Lower lobe of right lung (tissue), 2 donors: ENCODE results near the gene ZFR2. TPM values are rescaled to one million over a fixed set of nuclear protein-coding genes. Genes with fewer than 3 reads are reported as not detected.

Experiments
- ATAC-seq, 2 donors: fragments of 200-7000 bp; cut with Tn5 transposase; one replicate each; pipeline ENCODE4 v1.9.1; 2020 to 2022; ENCODE audit warnings: mild to moderate bottlenecking in 2 of 2, moderate library complexity in 2 of 2
- DNase-seq: peaks from one replicate; pipeline ENCODE4 v3.0.0-alpha.2; 2020
- H3K27ac ChIP-seq: fragments of 200-600 bp; one replicate; pipeline ENCODE4 v1.8.0; 2022
- H3K27me3 ChIP-seq: fragments of 200-600 bp; one replicate; pipeline ENCODE4 v1.8.0; 2022; ENCODE audit warnings: low read depth
- H3K36me3 ChIP-seq: fragments of 200-600 bp; one replicate; pipeline ENCODE4 v1.8.0; 2022; ENCODE audit warnings: mild to moderate bottlenecking
- H3K4me1 ChIP-seq: fragments of 200-600 bp; one replicate; pipeline ENCODE4 v1.8.0; 2022
- H3K4me3 ChIP-seq: fragments of 200-600 bp; one replicate; pipeline ENCODE4 v1.8.0; 2022; ENCODE audit warnings: mild to moderate bottlenecking
- H3K9me3 ChIP-seq: fragments of 200-600 bp; one replicate; pipeline ENCODE4 v1.8.0; 2022
- intact Hi-C: fragments of 100-400 bp; cut with DNase I; formaldehyde crosslinking; loops from one replicate; pipeline ENCODE4 v1.11.0; 2022
- total RNA-seq: library from RNA; stranded (reverse); fragmentation: NEBNext Ultra II Directional; extraction: Animal tissue kit (Norgen Biotek cat#: 25700); gene quantifications from one replicate; pipeline ENCODE4 v1.2.1, GENCODE V29; 2021
- TF ChIP-seq, protein P1 (sequence below): fragments of 200-600 bp; IDR thresholded peaks from one replicate; pipeline ENCODE4 v1.8.0; 2022; ENCODE audit warnings: antibody characterized with exemption, mild to moderate bottlenecking
- donor health status: DM: no; HTN: yes; CAD: no; lungs with severe emphysema.

The ZFR2 gene
- total RNA-seq, 1 donor from 2014 or later = 0.41 TPM

DNA sequence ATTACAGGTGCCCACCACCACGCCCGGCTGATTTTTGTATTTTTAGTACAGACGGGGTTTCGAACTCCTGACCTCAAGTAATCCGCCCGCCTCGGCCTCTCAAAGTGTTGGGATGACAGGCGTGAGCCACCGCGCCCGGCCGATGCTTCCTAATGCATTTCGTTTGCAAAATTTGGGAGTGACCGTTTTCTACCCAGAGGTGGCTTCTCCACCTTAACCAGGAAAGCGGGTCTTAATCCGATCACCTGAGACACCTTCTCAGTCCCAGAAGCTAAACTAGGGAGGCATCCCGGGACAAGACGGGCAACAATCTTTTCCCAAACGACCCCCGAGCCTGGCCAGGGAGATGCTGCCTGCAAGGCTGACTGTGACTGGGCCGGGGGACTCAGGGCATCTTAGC lies 67.8 kb downstream of the ZFR2 start:
- Histone ChIP-seq H3K4me3 (peak overlapping the region; percentile 33), H3K27me3 (peaks cover 29% of the 10 kb centered on the region)

DNA sequence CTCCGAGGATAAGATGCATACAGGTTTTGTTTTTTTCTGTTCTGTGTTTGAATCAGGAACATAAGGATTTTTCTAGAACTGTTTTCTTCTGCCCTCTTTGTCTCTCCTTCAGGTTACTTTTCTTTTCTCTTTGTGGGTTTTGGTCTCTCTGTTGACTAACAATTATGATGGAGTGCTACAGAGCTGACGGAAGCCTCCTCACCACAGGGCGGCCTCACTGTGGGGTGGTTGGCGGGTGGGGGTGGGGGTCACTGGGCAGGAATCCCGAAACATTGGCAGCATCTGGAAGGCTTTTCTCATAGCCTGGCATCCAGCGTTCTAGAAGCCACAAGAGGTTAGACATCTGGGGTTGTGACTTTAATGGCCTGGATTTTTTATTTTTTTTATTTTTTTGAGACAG lies 70.7 kb downstream of the ZFR2 start:
- ATAC-seq (no peak), DNase-seq (no peak)
- no peak overlapping the region for H3K27ac ChIP-seq
- no peaks in the 10 kb centered on the region for H3K36me3 ChIP-seq
- peaks cover 16% of the 10 kb centered on the region for H3K4me1 ChIP-seq
- H3K4me3 ChIP-seq = no peak overlapping the region
- H3K9me3 ChIP-seq = peaks cover 8% of the 10 kb centered on the region
- H3K27me3 ChIP-seq = peaks cover 29% of the 10 kb centered on the region
- intact Hi-C loops = no loop called here
- TF ChIP-seq, protein P1, sequence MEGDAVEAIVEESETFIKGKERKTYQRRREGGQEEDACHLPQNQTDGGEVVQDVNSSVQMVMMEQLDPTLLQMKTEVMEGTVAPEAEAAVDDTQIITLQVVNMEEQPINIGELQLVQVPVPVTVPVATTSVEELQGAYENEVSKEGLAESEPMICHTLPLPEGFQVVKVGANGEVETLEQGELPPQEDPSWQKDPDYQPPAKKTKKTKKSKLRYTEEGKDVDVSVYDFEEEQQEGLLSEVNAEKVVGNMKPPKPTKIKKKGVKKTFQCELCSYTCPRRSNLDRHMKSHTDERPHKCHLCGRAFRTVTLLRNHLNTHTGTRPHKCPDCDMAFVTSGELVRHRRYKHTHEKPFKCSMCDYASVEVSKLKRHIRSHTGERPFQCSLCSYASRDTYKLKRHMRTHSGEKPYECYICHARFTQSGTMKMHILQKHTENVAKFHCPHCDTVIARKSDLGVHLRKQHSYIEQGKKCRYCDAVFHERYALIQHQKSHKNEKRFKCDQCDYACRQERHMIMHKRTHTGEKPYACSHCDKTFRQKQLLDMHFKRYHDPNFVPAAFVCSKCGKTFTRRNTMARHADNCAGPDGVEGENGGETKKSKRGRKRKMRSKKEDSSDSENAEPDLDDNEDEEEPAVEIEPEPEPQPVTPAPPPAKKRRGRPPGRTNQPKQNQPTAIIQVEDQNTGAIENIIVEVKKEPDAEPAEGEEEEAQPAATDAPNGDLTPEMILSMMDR = no peak

More for the DNA sequence above, 67.8 kb downstream of the ZFR2 start:
- DNase-seq = no peak
- H3K36me3 ChIP-seq = no peaks in the 10 kb centered on the region
- TF ChIP-seq, protein P1 = no peak
- no peak for ATAC-seq
- peaks cover 16% of the 10 kb centered on the region for H3K4me1 ChIP-seq
- intact Hi-C loops = no loop called here
- H3K9me3 ChIP-seq = peaks cover 8% of the 10 kb centered on the region
- peak overlapping the region; percentile 11 for H3K27ac ChIP-seq

DNA sequence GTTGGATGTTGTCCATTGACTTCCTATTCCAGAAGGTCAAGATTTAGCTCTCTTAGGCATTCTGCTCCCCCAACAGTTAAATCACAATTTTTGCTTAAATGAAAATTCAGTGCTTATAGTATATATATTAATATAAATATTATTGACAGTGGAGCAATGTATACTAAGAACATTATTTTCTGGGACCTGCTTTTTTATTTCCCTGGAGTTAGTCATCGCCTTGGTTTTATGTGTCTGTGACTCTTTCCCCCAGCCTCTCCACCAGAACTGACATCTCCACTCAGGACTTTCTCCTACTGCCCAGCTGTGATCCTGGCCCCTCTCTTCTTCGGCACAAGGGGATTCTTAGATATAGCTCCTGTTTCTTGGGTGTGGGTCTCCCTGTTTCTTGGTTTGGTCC lies 72.5 kb downstream of the ZFR2 start:
- DNase-seq (no peak), ATAC-seq (no peak)
- Histone ChIP-seq H3K36me3 (no peaks in the 10 kb centered on the region), H3K27me3 (peaks cover 18% of the 10 kb centered on the region), H3K9me3 (peaks cover 8% of the 10 kb centered on the region), H3K4me3 (no peak overlapping the region), H3K4me1 (peaks cover 9% of the 10 kb centered on the region), H3K27ac (no peak overlapping the region)
- intact Hi-C loops = no loop called here
- TF ChIP-seq, protein P1 = no peak

DNA sequence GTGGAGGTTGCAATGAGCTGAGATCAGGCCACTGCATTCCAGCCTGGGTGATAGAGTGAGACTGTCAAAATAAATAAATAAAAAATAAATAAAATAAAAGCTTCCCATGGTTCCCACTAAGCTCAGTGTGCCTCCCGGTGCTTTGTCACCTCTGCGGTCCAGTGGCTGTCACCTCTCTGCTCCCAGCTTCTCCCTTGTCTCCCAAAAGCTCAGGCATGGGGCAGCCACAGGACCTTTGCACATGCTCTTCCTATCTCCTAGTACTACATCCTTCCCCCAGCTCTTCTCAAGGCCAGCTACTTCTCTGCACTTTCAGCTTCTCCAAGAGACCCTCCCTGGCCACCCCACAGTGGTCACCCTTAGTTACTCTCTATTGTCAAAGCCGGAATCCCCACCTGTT lies 75.0 kb downstream of the ZFR2 start:
- Histone ChIP-seq H3K4me1 (no peaks in the 10 kb centered on the region), H3K36me3 (no peaks in the 10 kb centered on the region), H3K27ac (no peak overlapping the region), H3K27me3 (peaks cover under 1% of the 10 kb centered on the region), H3K4me3 (no peak overlapping the region), H3K9me3 (peaks cover 8% of the 10 kb centered on the region)
- ATAC-seq (no peak), DNase-seq (no peak)
- intact Hi-C loops = no loop called here
- TF ChIP-seq, protein P1 = no peak

DNA sequence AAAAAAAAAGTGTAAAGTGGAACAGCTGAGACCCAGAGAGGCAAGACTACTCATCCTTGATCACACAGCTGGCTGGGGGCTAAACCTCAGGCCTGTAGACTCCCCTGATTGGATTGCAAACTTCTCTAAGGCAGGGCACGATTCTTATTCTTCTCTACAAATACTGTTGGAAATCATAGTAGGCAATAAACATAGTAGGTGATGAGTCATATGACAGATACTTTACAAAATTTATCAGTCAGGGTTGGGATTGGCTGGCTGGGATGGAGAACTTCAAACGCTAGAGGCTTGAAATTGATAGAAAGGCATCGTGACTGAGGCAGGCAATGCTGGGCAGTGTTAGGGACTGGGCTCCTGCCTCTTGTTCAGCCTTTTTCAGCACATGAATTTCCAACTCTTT lies 76.7 kb downstream of the ZFR2 start:
- Histone ChIP-seq H3K27me3 (no peaks in the 10 kb centered on the region), H3K36me3 (no peaks in the 10 kb centered on the region), H3K4me3 (no peak overlapping the region), H3K9me3 (peaks cover 8% of the 10 kb centered on the region), H3K27ac (no peak overlapping the region), H3K4me1 (no peaks in the 10 kb centered on the region)
- no peak for ATAC-seq
- intact Hi-C loops = no loop called here
- TF ChIP-seq, protein P1 = no peak
- no peak for DNase-seq

DNA sequence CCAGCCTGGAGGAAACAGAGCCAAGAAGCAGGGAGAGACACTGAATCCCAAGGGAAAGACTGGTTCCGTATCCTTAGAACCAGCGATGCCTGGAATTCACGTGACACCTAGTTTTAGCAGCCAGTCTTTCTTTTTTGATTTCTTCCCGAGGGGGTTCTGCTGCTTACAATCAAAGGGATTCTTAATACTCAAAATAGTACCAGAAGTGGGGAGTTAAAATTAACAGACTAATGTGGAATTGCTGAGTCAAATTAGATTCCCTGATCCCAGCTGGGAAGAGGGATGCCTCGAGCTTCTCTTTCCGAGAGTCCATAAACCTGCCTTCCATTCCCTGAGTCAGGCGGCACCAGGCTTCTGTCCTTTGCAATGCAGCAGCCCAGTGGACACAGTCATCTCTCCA lies 77.9 kb downstream of the ZFR2 start:
- peaks cover 1% of the 10 kb centered on the region for H3K27me3 ChIP-seq
- intact Hi-C loops = no loop called here
- H3K4me3 ChIP-seq = no peak overlapping the region
- ATAC-seq = no peak
- peaks cover 5% of the 10 kb centered on the region for H3K4me1 ChIP-seq
- no peak for DNase-seq
- H3K27ac ChIP-seq = no peak overlapping the region
- H3K9me3 ChIP-seq = no peaks in the 10 kb centered on the region
- H3K36me3 ChIP-seq = no peaks in the 10 kb centered on the region
- TF ChIP-seq, protein P1 = no peak
